Posterior cingulate gyrus (tissue), 11 donors: Measurements from ENCODE around the gene RNF144A.

Source experiments
- DNase-seq, 10 donors: peaks; one replicate each; pipeline versions ENCODE4 v3.0.0 to v3.0.0-alpha.2; 2020 to 2021; ENCODE audit warnings: mixed read lengths in 3 of 10
- intact Hi-C: fragments of 100-400 bp; cut with DNase I; formaldehyde crosslinking; loops from one replicate; pipeline ENCODE4 v1.15.1; 2023

The RNF144A gene

GRCh38 chr2:6906165-6906741 lies 11.0 kb upstream of the RNF144A start:
- intact Hi-C loops: no loop called here
- DNase-seq: no peak

GRCh38 chr2:6908291-6908690 lies 8.9 kb upstream of the RNF144A start:
- intact Hi-C loops: no loop called here
- no peak for DNase-seq

- no peak for DNase-seq
These were observed 7.5 kb upstream of the RNF144A start for GRCh38 chr2:6909431-6910385.

GRCh38 chr2:6911721-6912120 lies 5.5 kb upstream of the RNF144A start:
- DNase-seq: no peak
- intact Hi-C loops: no loop called here

More at GRCh38 chr2:6909431-6910385, 7.5 kb upstream of the RNF144A start:
- intact Hi-C loops: no loop called here

- intact Hi-C loops: no loop called here
- no peak for DNase-seq
These were observed 3.6 kb upstream of the RNF144A start for GRCh38 chr2:6913415-6914157.

- no peak for DNase-seq
- intact Hi-C loops: loop anchor here (5.0 kb wide), 1 partner anchor 97 kb away; no protein-coding TSS in a partner anchor
These were observed 2.4 kb upstream of the RNF144A start for GRCh38 chr2:6914828-6915227.

GRCh38 chr2:6915399-6915798 lies 1.8 kb upstream of the RNF144A start:
- intact Hi-C loops: loop anchor here (5.0 kb wide), 1 partner anchor 97 kb away; no protein-coding TSS in a partner anchor
- DNase-seq: no peak

GRCh38 chr2:6916224-6916623 lies 988 bp upstream of the RNF144A start:
- intact Hi-C loops: loop anchor here (5.0 kb wide), 1 partner anchor 96 kb away; no protein-coding TSS in a partner anchor
- DNase-seq: no peak

GRCh38 chr2:6916736-6917070 lies 509 bp upstream of the RNF144A start:
- intact Hi-C loops: loop anchor here (1.0 to 5.0 kb wide), 2 partner anchors 96 to 128 kb away; no protein-coding TSS in a partner anchor
- DNase-seq: no peak

GRCh38 chr2:6917761-6918421 lies 679 bp downstream of the RNF144A start:
- intact Hi-C loops: loop anchor here (1.0 to 5.0 kb wide), 2 partner anchors 94 to 126 kb away; no protein-coding TSS in a partner anchor

GRCh38 chr2:6919901-6920742 lies 2.9 kb downstream of the RNF144A start:
- intact Hi-C loops: loop anchor here (5.0 kb wide), 1 partner anchor 92 kb away; no protein-coding TSS in a partner anchor
- peak in 2 of 10 donors; percentile 69 to 75 for DNase-seq

More at GRCh38 chr2:6917761-6918421, 679 bp downstream of the RNF144A start:
- peak in 3 of 10 donors; percentile 44 to 81 (median 69) for DNase-seq

GRCh38 chr2:6920743-6921064 lies 3.5 kb downstream of the RNF144A start:
- DNase-seq: no peak

GRCh38 chr2:6921321-6921922 lies 4.2 kb downstream of the RNF144A start:
- DNase-seq: peak in 2 of 10 donors; percentile 75 to 80
- intact Hi-C loops: no loop called here

More at GRCh38 chr2:6920743-6921064, 3.5 kb downstream of the RNF144A start:
- intact Hi-C loops: no loop called here

GRCh38 chr2:6922201-6922656 lies 5.0 kb downstream of the RNF144A start:
- peak in 1 of 10 donors; percentile 53 for DNase-seq
- intact Hi-C loops: no loop called here

- DNase-seq: peak in 3 of 10 donors; percentile 71 to 82 (median 76)
- intact Hi-C loops: no loop called here
These were observed 6.1 kb downstream of the RNF144A start for GRCh38 chr2:6923319-6923718.

GRCh38 chr2:6924101-6924923 lies 7.1 kb downstream of the RNF144A start:
- intact Hi-C loops: no loop called here
- DNase-seq: peak in 1 of 10 donors; percentile 49

- no peak for DNase-seq
- intact Hi-C loops: no loop called here
These were observed 7.8 kb downstream of the RNF144A start for GRCh38 chr2:6924924-6925409.
